Astrocyte (in vitro differentiated cells and primary cell): Measurements from ENCODE around the gene FOS.

Source experiments
- CTCF ChIP-seq: IDR thresholded peaks from 2 replicates; pipeline ENCODE4 v1.5.1; 2011; ENCODE audit warnings: low read depth, mild to moderate bottlenecking, inconsistent platforms, low read length, moderate library complexity; ENCODE audit not compliant: insufficient read depth
- EZH2 ChIP-seq: IDR thresholded peaks from 2 replicates; pipeline ENCODE4 v1.6.1; 2012; ENCODE audit warnings: mild to moderate bottlenecking, low read length, inconsistent platforms; ENCODE audit not compliant: insufficient read depth

- TF ChIP-seq CTCF = no peak
- TF ChIP-seq EZH2 = no peak
Observed at GRCh38 chr14:75277008-75277814, 1.4 kb upstream of the FOS start.
